HG03139 (cell line): ENCODE data around the gene CTSH.
A peak's percentile ranks its signal among the peaks of the same experiment; 100 is the strongest.
"Not testable (repeated sequence)": the region's sequence is repeated elsewhere in the genome, so short reads cannot be mapped to it uniquely, and the experiment has no call there.

Experiments used
- ATAC-seq: cut with Tn5 transposase; IDR thresholded peaks from one replicate; pipeline ENCODE4 v1.9.1; 2021; ENCODE audit not compliant: unreplicated experiment

CTSH gene

DNA sequence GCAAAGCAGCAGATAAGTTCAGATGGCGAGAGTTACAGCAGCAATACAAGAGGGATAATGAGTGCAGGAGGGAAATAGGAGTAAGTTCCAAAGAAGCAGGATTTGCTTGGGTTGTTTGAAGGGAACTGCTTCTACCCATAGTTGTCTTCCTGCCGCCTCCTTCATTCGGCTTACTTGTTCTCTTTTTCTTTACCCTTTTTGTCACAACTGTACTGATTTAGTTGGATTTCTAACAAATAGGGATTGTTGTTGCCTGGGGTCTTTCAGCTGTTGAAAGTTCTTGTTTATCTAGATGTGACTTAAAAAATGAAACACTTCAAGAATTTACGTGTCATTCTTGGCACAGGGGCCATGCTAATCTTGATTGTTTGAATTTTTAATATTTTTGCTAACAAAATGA is 46.3 kb downstream of the CTSH start:
- no peak for ATAC-seq

DNA sequence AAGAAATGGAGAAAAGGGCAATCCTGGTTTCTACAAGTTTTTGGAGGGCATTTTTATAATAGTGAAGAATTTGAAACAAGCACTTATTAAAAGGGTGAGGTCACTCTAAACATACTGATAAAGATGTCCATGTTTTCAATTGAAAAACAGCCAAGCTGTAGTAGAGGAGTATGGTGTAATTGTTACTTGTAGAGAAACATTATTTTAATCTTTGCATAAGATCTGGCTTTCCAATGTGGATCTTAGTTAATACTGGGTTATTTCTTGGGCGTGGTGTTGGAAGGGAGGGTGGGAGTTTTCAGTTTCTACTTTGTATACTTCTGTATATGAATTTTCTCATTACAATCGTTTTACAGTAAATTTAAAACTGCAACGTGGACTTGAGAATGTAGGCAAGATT is 49.4 kb downstream of the CTSH start:
- ATAC-seq: no peak

DNA sequence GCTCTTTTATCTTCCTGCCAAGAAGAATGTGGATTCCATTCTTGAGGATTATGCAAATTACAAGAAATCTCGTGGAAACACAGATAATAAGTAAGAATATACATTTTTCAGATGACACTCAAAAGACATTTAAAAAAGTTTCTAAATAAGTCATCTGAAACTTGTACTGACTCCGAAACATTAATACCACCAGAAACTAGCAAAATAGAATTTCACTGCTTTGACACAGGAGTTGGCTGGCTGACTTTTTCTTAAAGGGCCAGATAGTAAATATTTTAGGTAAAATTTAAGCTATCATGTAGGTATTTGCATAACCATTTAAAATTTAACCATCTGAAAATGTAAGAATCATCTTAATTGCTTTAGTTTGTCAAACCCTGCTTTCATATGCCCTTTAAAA is 51.3 kb downstream of the CTSH start:
- no peak for ATAC-seq

DNA sequence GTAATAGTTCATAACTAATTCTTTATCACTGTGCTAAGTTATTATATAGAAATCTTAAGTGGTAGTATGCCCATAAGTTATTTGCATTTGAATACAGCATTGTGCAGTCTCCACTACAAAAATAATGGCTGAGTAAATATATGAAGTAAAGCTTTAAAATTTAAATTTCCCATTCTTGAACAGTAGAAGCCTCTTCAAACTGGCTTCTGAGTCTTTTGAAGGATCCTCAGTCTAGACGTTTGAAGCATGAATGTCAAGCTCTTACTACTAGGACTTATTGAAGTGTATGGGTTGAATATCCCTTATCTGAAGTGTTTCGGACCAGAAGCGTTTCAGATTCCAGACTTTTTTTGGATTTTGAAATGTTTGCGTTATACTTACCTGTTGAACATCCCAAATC is 55.8 kb downstream of the CTSH start:
- no peak for ATAC-seq

DNA sequence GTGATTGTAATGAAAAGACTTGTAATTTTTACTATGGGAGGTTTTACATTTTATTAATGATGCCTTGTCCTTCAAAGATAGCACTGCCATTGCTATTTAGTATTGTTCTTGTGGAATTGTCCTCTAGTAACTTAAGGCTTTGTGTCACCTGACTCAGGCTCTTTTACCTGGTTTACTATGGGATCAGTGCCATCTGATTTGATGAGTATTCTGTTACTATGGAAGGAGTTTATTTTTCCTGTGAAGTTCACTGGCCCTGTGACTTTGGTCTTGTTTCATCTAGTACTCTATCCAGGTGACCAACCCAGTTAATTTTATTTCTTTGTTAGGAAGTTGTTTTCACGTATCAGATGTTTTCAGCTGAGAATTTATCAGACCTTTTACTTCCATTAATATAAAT is 63.2 kb downstream of the CTSH start:
- ATAC-seq: no peak

DNA sequence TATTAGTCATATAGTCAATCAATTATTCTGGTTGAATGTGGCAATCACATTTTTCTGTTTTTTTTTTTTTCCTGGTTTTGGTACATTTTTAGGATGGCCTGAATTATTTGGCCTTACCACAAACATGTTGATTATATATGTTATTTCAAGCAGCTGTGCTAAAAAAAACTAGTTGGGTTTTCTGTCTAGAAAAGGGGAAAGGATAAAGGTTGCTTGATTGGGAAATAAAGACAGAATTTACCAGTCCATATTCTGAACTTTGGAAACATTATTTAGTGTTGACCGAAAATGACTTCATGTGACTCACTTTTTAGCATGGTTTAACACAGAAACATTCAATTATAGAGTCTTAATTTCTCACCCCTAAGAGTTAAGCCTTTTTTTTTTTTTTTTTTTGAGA is 64.0 kb downstream of the CTSH start:
- ATAC-seq: no peak

DNA sequence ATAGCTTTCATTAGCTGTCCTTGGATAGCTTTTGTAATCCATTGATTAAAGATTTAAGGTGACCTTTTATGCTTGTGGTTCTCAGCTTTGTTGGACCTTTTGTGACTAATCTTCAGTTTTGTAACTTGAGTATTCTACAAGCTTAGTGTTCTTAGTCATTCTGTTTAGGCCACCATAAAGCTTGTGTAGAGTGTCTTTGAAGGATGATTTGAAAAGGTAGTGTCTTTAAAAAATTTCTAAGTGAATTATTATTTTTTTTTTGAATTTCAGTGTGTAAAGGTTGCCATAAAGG is 64.7 kb downstream of the CTSH start:
- ATAC-seq: no peak

DNA sequence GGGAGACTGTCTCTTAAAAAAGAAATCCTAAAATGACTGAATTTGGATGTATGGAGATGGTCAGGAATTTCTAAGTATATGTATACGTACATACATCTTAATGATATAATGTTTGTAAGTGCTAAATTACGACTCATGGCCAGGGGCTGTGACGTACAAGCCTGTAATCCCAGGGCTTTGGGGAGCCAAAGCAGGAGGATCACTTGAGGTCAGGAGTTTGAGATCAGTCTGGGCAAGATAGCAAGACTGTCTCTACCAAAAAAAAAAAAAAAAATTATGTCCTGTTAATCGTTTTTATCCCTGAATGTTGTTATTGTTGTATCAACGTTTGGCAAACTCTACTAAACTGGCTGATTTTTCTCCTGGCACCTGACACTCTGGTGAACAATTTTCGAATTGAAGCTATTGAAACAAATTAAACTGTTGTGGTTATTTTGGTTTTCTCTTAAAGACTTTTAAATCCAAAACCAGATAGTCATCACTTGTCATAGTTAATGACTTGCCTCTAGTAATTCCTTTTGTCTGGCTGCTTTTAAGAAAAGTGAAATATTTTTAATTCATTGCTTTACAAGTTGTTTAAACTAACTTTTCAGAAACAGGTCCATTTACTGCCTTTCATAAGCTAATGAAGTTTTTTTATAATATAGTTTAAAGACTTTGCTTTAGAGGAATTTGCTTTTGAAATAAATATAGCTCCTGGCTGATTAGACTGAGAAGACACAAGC is 65.2 kb downstream of the CTSH start:
- no peak for ATAC-seq

DNA sequence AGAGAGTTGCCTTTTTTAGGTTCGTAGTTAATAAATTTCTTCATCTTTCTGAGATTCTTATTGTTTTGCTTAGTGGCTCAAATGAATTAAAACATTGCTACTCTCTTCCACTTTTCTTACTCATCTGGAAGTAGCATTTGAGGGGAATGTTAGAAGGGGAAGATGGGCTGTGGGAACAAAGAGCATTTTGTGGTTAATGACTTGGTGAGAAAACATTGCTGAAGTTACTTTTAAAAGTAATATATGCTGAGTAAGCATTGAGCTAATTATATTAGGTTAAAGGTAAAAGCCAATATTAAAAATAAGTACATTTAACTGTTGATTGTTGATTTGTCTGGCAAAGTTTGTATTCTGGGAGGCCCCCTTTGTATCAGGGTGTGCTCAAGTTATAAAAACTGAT is 66.5 kb downstream of the CTSH start:
- no peak for ATAC-seq

DNA sequence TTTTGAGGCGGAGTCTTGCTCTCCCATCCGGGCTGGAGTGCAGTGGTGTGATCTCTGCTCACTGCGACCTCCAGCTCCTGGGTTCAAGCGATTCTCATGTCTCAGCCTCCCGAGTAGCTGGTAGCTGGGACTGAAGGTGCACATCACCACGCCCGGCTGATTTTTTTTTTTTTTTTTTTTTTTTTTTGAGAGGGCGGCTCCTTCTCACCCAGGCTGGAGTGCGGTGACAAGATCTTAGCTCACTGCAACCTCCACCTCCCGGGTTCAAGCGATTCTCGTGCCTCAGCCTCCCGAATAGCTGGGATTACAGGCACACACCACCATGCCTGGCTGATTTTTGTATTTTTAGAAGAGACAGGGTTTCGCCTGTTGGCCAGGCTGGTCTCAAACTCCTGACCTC is 67.9 kb downstream of the CTSH start:
- ATAC-seq: not testable (repeated sequence)

DNA sequence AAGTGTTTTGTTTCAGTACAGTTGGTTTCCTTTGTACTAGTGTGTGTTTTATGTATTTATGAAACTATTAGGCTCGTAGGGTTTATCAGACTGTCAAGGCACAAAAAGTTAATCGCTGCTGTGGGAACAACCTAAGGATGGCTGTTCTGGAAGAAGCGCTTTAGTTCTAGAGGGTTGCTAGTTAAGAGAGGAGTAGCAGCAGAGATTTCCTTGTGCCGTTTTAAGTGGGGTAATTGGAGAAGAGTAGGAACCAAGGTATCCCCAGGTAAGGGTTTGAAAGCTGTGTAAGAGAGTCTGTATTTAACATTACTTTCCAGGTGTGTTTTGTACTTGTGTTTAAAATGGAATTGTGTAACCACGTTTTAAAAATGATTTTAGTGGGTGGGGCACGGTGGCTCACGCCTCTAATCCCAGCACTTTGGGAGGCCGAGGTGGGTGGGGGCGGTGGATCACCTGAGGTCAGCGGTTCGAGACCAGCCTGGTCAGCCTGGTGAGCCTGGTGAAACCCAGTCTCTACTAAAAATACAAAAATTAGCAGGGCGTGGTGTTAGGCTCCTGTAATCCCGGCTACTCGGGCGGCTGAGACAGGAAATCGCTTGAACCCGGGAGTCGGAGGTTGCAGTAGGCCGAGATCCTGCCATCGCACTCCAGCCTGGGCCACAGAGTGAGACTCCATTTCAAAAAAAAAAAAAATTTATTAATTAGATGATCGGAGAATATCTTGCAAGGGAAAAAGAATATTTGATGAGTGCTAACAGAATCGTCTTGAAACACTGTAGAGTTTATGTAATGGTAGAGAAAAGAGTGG is 69.5 kb downstream of the CTSH start:
- ATAC-seq: no peak

DNA sequence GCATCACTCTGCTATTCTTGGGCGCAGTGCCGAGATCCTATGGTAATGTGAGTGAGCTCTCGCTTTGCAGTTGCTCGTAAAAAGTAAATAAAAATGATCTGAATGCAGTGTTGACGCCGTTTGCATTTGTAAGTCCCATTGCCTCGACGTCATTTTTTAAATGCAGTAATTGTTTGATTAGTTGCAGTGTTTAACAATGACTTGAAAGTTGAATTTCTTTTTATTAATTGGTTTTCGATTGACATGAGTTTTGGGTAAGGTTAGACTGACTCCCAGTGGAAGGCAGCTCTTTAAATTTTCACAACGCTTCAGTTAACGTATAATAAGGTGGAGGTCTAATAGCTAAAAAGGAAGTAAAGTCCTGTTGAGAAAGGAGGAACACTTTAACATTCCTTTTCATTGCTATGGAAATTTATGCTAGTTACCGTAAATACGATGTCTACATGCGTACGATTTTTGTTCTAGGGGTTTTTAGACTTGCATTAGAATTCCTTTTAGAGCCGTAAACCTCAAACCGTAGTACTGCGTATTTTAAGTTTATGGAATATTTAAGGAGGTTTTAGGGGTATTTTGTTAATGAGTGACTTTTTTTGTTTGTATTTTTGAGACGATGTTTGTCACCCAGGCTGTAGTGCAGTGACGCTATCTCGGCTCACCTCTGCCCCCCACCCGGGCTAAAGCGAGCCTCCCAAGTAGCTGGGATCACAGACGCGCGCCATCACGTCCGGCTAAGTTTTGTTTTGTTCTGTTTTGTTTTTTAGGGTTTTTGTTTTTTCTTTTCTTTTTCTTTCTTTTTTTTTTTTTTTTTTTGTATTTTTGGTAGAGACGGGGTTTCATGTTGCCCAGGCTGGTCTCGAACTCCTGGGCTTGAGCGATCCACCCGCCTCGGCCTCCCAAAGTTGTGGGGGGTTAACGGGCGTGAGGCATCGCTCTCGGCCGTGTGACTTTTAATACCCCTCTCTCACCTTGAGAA is 70.8 kb downstream of the CTSH start:
- no peak for ATAC-seq

DNA sequence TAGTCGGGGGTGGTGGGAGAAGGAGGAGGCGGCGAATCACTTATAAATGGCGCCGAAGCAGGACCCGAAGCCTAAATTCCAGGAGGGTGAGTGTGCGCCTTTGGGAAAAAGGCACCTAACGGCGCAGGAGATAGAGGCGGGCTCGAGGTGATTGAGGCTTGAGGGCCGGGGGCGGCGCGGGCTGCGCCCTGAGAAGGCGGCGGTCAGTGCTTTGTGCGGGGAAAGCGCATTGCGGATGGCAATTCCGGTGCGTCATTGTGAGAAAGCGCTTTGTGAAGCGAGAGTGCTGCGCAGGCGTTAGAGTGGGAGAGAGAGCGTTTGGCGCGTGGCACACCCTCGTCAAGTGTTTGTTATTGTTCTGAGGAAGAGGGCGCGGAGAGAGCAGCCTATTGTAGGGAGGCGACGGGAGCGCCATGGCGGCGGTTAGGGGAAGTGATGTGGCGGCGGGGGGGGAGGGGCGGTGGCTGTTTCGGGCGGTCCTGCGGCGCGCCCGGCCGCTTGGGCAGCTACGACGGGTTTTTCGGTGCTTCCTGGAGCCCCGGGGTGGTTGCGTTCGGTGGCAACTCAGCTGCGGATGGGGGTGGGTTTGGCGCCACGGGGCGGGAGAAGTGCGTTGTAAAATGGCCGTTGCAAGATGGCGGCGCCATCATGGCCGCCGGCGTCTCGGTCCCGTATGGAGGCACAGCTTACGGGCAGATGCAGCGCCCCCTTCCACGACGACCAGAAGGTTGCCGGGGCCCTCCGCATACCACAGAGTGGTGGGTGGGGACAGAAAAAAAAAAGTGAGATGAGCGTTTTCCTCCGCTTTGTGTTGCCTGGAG is 71.7 kb downstream of the CTSH start:
- ATAC-seq: peak; percentile 61

DNA sequence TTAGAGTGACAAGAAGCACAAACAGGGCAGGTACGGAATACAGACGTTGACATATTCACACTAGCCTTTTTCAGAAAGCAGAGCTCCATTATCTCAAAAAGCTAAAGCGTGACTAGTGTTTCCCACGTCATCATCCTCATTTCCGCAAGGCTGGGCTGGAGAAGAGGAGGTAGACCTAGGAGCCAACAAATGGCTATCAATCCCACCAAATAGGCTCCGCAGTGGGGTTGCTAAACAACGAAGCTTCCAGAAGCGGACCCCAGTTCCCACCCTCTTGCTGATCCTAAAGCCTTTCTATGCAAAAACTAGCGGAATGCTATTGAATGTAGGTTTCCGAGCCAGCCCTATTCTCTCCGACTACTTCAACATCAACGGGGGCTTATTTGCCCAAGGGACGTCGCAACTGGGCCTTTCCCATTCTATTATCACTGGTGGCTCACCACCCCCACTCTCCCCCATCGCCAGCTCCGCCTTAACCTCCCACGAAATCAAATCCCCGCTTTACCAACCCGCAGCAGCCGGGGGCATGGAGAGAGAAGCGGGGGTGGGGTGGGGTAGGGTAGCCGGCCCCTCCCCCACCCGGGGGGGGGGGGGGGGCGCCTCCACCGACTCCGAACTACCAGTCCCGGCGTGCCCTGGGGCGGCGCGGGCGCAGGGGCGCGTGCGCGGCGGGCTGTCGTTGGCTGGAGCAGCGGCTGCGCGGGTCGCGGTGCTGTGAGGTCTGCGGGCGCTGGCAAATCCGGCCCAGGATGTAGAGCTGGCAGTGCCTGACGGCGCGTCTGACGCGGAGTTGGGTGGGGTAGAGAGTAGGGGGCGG is 72.5 kb downstream of the CTSH start, which contains the start of gene MORF4L1:
Gene MORF4L1 (plus strand): TSS at position 736 of the 817 bp plus-strand sequence. CDS start 128 bp downstream, outside the sequence.
- ATAC-seq: peak; percentile 83

DNA sequence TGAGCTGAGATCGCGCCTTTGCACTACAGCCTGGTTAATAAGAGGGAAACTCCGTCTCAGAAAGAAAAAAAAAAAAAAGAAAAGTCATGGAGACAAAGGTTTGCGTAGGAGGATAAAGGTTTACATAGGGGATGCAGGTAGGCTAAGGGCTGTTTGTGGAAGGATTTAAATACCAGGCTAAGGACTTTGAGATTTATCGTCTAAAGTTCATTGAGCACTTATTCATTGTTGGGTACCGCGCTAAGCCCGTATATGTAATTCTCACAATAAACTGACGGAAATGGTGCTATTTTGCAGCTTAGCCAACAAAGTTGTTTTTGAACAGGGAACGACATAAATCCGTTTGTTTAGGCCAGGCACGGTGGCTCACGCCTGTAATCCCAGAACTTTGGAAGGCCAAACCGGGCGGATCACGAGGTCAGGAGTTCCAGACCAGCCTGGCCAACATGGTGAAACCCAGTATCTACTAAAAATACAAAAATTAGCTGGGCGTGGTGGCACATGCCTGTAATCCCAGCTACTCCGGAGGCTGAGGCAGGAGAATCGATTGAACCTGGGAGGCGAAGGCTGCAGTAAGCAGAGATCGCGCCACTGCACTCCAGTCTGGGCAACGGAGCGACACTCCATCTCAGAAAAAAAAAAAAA is 73.2 kb downstream of the CTSH start:
- ATAC-seq: not testable (repeated sequence)
